Sigmoid colon (tissue), 4 donors: ENCODE results near the gene PTPRD.

ENCODE experiments used
- POLR2A ChIP-seq, 2 donors: fragments of 450-650 bp; IDR thresholded peaks; one replicate each; pipeline ENCODE4 v1.6.1; 2016; ENCODE audit warnings: antibody characterized with exemption in 2 of 2, mild to moderate bottlenecking in 2 of 2, moderate library complexity in 2 of 2
- POLR2AphosphoS5 ChIP-seq, 4 donors: sonication (generic); formaldehyde crosslinking; IDR thresholded peaks; one replicate each; pipeline ENCODE4 v1.6.1; 2017; ENCODE audit warnings: antibody characterized with exemption in 4 of 4
- TF ChIP-seq, protein P1 (sequence below), 4 experiments: fragments of 450-650 bp in 3 of 4; fragments of 200-600 bp in 1 of 4; IDR thresholded peaks; one replicate each; pipeline ENCODE4 v1.5.1; 2016 to 2019; ENCODE audit warnings: antibody characterized with exemption in 4 of 4, mild to moderate bottlenecking in 3 of 4, moderate library complexity in 2 of 4

DNA sequence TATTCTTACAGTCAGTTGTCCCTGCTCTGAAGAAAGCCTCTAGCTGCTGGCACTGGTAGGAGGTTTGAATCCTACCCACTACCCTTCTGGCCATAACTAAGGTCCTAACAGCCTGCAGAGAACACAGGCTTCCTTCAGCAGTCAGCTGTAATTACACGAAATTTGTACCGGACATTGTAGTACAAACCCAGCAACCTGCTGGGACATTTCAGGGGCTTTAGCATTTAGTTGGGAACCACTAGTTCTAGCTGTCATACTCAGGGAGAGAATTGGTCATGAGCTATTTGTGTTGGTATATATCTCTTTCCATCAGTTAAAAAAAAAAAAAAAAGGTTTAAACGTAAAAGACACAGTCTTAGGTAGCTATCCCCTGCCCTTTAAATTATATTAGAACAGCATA, 1743.0 kb downstream of the PTPRD start:
- TF ChIP-seq POLR2A (IDR thresholded peaks at IDR 0.05) (no peak), POLR2AphosphoS5 (IDR thresholded peaks at IDR 0.05) (no peak)
- TF ChIP-seq, protein P1, sequence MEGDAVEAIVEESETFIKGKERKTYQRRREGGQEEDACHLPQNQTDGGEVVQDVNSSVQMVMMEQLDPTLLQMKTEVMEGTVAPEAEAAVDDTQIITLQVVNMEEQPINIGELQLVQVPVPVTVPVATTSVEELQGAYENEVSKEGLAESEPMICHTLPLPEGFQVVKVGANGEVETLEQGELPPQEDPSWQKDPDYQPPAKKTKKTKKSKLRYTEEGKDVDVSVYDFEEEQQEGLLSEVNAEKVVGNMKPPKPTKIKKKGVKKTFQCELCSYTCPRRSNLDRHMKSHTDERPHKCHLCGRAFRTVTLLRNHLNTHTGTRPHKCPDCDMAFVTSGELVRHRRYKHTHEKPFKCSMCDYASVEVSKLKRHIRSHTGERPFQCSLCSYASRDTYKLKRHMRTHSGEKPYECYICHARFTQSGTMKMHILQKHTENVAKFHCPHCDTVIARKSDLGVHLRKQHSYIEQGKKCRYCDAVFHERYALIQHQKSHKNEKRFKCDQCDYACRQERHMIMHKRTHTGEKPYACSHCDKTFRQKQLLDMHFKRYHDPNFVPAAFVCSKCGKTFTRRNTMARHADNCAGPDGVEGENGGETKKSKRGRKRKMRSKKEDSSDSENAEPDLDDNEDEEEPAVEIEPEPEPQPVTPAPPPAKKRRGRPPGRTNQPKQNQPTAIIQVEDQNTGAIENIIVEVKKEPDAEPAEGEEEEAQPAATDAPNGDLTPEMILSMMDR (IDR thresholded peaks at IDR 0.05): no peak
